GM10266 (cell line): ENCODE data around the gene EMP1.

ENCODE experiments used
- DNase-seq: peaks from one replicate; pipeline ENCODE4 v3.0.0; 2012; ENCODE audit errors: extremely low spot score
- CTCF ChIP-seq: IDR thresholded peaks from 2 replicates; pipeline ENCODE4 v1.5.1; 2012; ENCODE audit warnings: mild to moderate bottlenecking, low read depth; ENCODE audit not compliant: control insufficient read depth, insufficient read depth; ENCODE audit errors: missing control alignments

The EMP1 gene

GRCh38 chr12:13164921-13165616 lies 31.5 kb upstream of the EMP1 start:
- TF ChIP-seq CTCF, result no peak
- no peak for DNase-seq

GRCh38 chr12:13165617-13166041 lies 30.9 kb upstream of the EMP1 start:
- TF ChIP-seq CTCF, result no peak
- no peak for DNase-seq

- no peak for DNase-seq
- TF ChIP-seq CTCF, result no peak
Measured at GRCh38 chr12:13167226-13167625, 29.3 kb upstream of the EMP1 start.

GRCh38 chr12:13167906-13168305 lies 28.6 kb upstream of the EMP1 start:
- no peak for TF ChIP-seq CTCF

GRCh38 chr12:13169272-13169671 lies 27.3 kb upstream of the EMP1 start:
- no peak for DNase-seq
- no peak for TF ChIP-seq CTCF

More at GRCh38 chr12:13167906-13168305, 28.6 kb upstream of the EMP1 start:
- no peak for DNase-seq

- DNase-seq, result no peak
- TF ChIP-seq CTCF, result no peak
Measured at GRCh38 chr12:13170892-13171490, 25.5 kb upstream of the EMP1 start.
